HG03108 (cell line): ENCODE results near the gene TMOD3.
"Not testable (repeated sequence)": the region's sequence is repeated elsewhere in the genome, so short reads cannot be mapped to it uniquely, and the experiment has no call there.

Source experiments
- ATAC-seq: cut with Tn5 transposase; IDR thresholded peaks from one replicate; pipeline ENCODE4 v1.9.1; 2021; ENCODE audit warnings: moderate library complexity; ENCODE audit not compliant: unreplicated experiment

The TMOD3 gene

GRCh38 chr15:51829376-51830275 lies at the start of gene TMOD3:
TSS of gene TMOD3 (plus strand) at chr15:51829653. CDS start at chr15:51862885, 33,232 bp downstream.
- ATAC-seq: peak; percentile 84

GRCh38 chr15:51780636-51781035 lies 48.8 kb upstream of the TMOD3 start:
- no peak for ATAC-seq

- no peak for ATAC-seq
Measured at GRCh38 chr15:51781506-51781905, 47.9 kb upstream of the TMOD3 start.

GRCh38 chr15:51782357-51782896 lies 47.0 kb upstream of the TMOD3 start:
- ATAC-seq: no peak

- no peak for ATAC-seq
Measured at GRCh38 chr15:51783967-51784366, 45.5 kb upstream of the TMOD3 start.

- ATAC-seq: not testable (repeated sequence)
Measured at GRCh38 chr15:51787130-51787529, 42.3 kb upstream of the TMOD3 start.

DNA sequence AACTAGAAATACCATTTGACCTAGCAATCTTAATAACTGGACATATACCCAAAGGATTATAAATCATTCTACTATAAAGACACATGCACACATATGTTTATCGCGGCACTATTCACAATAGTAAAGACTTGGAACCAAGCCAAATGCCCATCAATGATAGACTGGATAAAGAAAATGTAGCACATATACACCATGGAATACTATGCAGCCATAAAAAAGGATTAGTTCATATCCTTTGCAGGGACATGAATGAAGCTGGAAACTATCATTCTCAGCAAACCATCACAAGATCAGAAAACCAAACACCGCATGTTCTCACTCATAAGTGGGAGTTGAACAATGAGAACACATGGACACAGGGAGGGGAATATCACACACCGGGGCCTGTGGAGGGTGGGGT lies 37.0 kb upstream of the TMOD3 start:
- ATAC-seq: not testable (repeated sequence)

DNA sequence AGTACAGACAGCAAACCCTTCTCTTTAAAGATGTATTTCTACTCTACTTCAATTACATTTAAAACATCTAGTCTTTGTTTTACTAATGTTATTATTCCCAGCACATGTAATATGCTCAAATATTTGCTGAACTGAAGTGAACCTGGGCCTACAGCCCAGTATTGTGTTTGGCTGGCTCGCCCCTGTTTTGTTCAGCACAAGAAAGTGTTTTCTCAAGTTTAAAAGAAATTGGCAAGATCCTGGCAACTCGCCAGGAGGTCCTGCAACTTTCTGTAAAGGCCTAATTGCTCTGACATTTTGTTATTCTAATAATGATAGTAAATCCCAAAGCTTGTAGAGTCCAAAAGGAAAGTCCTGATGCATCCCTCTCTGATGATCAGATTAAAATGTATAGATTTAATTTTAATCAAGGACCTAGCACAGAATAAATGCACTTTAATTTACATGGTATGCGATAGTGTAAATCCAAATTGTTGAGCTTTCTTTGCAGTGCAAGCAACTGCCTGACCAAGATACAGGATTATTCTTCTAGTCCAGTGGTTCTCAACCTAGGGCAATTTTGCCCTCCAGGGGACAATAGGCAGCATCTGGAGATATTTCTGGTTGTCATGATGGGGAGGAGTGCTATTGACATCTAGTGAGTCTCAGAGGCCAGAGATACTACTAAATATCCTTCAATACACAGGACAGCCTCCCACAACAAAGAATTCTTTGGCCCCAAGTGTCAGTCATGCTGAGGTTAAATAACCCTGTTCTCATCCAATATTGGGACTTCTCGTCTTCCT lies 35.7 kb upstream of the TMOD3 start:
- ATAC-seq: no peak

DNA sequence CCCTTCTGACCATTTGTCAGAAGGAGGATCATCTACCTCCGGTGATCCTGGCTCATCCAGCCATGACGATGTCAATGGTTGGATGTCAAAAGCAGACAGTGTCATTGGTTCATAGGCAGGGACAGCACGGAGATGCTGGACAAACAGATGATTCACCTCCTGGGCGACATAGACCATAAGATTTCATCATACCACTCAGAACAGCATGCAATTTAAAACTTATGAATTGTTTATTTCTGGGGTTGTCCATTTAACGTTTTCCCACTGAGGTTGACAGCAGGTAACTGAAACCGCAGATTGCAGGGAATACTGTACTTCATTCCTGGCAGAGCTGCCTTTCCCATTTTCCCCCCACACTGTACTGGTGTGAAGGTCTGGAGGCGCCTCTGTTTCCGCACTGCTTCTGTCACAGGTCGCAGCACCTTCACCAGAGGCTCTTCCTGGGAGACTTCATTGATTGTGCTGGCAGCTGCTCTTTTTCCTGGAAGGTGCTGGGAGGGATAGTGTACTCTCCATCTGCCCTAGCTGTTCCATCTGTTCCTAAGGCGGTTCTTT lies 32.5 kb upstream of the TMOD3 start:
- no peak for ATAC-seq

DNA sequence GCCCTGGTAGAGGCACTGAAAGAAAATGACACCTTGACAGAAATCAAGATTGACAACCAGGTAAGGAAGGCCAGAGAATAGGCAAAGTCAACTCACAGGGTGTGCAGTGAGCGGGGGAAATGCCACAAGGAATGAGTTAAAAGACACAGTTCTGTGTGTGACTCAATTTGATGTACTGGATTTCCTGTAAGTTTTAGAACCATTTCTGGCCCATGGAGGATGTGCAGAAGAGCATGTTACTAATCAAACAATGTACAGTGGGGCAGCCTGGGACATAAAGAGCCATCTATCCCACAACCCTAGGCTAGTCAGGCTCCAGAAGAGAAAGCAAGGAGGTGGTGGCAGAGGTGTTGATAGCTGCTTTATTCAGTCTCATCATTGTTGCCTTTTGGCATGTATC lies 31.2 kb upstream of the TMOD3 start:
- no peak for ATAC-seq

- no peak for ATAC-seq
Measured at GRCh38 chr15:51799282-51800252, 29.9 kb upstream of the TMOD3 start.

DNA sequence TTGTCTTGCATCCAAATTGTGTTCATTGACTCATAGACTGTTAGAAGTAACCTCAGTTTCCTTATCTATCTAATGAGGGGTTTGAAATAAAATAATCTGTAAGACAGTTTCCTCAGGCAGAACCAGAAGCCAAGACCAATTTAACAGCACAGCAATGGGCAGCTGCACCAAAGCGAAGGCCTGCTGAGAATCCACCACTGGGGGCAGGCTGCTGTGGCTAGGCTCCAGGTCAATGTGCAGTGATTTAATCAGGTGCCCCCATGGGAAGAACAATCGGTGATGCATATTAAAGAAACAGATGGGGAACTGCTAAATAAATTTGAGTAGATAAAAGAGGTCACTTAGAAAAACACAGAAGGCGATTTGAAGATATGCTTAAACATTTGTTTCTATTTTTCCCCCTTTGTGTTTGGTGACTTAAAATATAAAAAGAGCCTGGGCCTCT lies 28.0 kb upstream of the TMOD3 start:
- no peak for ATAC-seq

GRCh38 chr15:51802593-51802992 lies 26.9 kb upstream of the TMOD3 start:
- ATAC-seq: no peak

DNA sequence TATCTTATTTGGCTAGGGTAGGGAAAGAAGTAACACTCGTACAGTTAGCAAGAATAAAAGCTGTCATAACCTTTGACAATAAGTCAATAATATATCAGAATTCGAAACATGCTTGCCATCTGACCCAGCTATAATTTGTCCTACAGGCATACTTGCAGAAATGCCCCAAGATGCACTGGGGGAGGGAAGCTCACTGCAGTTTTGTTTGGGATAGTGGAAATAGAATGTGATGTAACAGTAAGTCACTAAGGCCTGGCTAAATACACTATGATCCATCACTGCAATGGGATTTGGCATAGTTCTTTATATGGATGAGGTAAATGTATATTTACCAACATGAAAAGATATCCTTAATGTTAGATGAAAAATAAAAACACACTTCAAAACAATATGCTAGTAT lies 25.5 kb upstream of the TMOD3 start:
- no peak for ATAC-seq

- ATAC-seq: no peak
Measured at GRCh38 chr15:51806123-51806522, 23.3 kb upstream of the TMOD3 start.

- no peak for ATAC-seq
Measured at GRCh38 chr15:51809457-51809856, 20.0 kb upstream of the TMOD3 start.

DNA sequence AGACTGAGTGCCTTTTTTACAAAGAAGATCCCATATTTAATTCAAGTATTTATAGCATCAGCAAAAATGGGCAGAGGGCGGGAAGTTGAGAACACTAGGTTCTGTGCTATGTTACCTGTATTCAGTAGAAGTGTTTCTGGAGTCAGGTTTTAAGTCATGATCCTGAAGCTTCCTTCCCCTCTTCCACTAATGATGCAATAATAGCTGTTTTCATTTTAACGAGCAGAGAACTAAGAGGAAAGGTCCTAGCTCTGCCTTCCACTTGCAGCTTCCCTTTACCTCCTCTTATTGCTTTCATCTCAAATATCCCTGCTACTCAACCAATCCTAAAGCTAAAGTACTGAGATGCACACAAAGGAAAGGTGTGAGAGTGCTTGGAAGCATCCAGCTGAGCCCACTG lies 16.9 kb upstream of the TMOD3 start:
- ATAC-seq: no peak

DNA sequence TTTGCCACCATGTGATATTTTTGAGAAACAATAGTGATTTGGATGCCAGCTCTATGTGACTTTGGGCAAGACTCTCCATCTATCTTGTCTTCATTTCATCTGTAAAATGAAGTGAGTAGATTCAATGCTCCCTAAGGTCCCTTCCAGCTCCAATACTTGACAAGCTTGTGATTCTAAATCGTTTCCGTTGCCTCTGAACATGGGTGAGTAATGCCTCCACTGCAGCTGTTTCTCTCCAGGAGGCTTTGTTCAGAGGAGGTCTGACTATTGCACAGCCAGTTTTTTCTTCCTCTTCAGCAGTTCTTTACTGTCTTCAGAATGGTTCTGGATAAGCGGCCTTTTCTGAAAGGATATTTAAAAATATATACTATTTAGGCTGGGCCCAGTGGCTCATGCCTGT lies 14.8 kb upstream of the TMOD3 start:
- no peak for ATAC-seq

- no peak for ATAC-seq
Measured at GRCh38 chr15:51816611-51817010, 12.8 kb upstream of the TMOD3 start.

DNA sequence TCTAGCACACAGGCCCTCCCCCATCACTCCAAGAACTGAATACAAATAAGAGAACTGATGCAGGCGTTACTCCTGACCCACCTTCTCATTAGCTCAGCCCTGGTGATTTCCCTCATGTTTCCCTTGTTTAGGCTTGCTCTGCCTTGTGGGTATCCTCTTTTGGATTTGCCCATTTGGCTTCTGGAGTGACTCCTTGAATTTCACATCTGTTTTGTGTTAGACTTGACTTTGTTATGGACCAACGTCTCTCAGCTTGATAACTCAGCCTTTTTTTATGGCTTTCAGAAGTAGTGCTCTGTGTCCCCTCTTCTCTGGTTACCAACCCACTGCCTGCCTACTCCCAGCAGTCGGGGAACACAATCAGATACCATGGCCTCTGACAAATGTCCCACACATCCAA lies 11.3 kb upstream of the TMOD3 start:
- ATAC-seq: no peak
